MM.1S (cell line): ENCODE data around the gene SNN.

Experiments used
- DNase-seq: peaks from one replicate; pipeline ENCODE4 v3.0.0-alpha.2; 2015
- H2AFZ ChIP-seq: fragments of 300-600 bp; sonication (generic); 2 replicates; pipeline ENCODE4 v1.6.0; 2016; ENCODE audit warnings: antibody characterized with exemption, low read length
- H3F3A ChIP-seq: fragments of 300-600 bp; sonication (generic); 2 replicates; pipeline ENCODE4 v1.6.1; 2016; ENCODE audit warnings: mild to moderate bottlenecking, antibody characterized with exemption, low read length, moderate library complexity, mixed read lengths; ENCODE audit not compliant: insufficient read depth
- H3K27ac ChIP-seq: fragments of 300-600 bp; sonication (generic); 2 replicates; pipeline ENCODE4 v1.5.1; 2016; ENCODE audit warnings: mild to moderate bottlenecking, low read length
- H3K27me3 ChIP-seq: fragments of 300-600 bp; sonication (generic); replicated peaks from 2 replicates; pipeline ENCODE4 v1.6.0; 2016; ENCODE audit warnings: low read length; ENCODE audit not compliant: insufficient read depth
- H3K36me3 ChIP-seq: fragments of 300-600 bp; sonication (generic); replicated peaks from 2 replicates; pipeline ENCODE4 v1.6.1; 2016; ENCODE audit warnings: mild to moderate bottlenecking, low read length, mixed read lengths; ENCODE audit not compliant: insufficient read depth
- H3K4me1 ChIP-seq: fragments of 300-600 bp; sonication (generic); 2 replicates; pipeline ENCODE4 v1.6.1; 2016; ENCODE audit warnings: low read length, mixed read lengths
- H3K4me2 ChIP-seq: fragments of 300-600 bp; sonication (generic); 2 replicates; pipeline ENCODE4 v1.6.0; 2016; ENCODE audit warnings: low read depth, low read length
- H3K4me3 ChIP-seq: fragments of 300-600 bp; sonication (generic); 2 replicates; pipeline ENCODE4 v1.5.1; 2016; ENCODE audit warnings: low read length, mixed read lengths
- H3K79me2 ChIP-seq: fragments of 300-600 bp; sonication (generic); 2 replicates; pipeline ENCODE4 v1.6.1; 2016; ENCODE audit warnings: mixed run types, low read length, mixed read lengths
- H3K9ac ChIP-seq: fragments of 300-600 bp; sonication (generic); 2 replicates; pipeline ENCODE4 v1.6.1; 2016; ENCODE audit warnings: low read length, mixed read lengths
- H3K9me2 ChIP-seq: fragments of 300-600 bp; sonication (generic); replicated peaks from 2 replicates; pipeline ENCODE4 v1.6.1; 2016; ENCODE audit warnings: mild to moderate bottlenecking, low read length, mixed read lengths; ENCODE audit not compliant: insufficient read depth
- H3K9me3 ChIP-seq: fragments of 300-600 bp; sonication (generic); replicated peaks from 2 replicates; pipeline ENCODE4 v1.6.1; 2016; ENCODE audit warnings: mild to moderate bottlenecking, low read length, mixed read lengths; ENCODE audit not compliant: insufficient read depth
- H4K20me1 ChIP-seq: fragments of 300-600 bp; sonication (generic); 2 replicates; pipeline ENCODE4 v1.6.1; 2016; ENCODE audit warnings: mild to moderate bottlenecking, low read length, moderate library complexity, mixed read lengths; ENCODE audit not compliant: insufficient read depth
- CTCF ChIP-seq: fragments of 300-600 bp; sonication (generic); IDR thresholded peaks from 2 replicates; pipeline ENCODE4 v1.5.1; 2016; ENCODE audit warnings: antibody characterized with exemption, low read length, mixed read lengths
- EZH2 ChIP-seq: fragments of 300-600 bp; sonication (generic); optimal IDR thresholded peaks from 2 replicates; pipeline ENCODE3; 2017; ENCODE audit warnings: low read depth, mild to moderate bottlenecking, antibody characterized with exemption, low read length, mixed read lengths
- EZH2phosphoT487 ChIP-seq: fragments of 300-600 bp; sonication (generic); IDR thresholded peaks from 2 replicates; pipeline ENCODE4 v1.6.1; 2018; ENCODE audit warnings: antibody characterized with exemption, low read length

Gene SNN

DNA sequence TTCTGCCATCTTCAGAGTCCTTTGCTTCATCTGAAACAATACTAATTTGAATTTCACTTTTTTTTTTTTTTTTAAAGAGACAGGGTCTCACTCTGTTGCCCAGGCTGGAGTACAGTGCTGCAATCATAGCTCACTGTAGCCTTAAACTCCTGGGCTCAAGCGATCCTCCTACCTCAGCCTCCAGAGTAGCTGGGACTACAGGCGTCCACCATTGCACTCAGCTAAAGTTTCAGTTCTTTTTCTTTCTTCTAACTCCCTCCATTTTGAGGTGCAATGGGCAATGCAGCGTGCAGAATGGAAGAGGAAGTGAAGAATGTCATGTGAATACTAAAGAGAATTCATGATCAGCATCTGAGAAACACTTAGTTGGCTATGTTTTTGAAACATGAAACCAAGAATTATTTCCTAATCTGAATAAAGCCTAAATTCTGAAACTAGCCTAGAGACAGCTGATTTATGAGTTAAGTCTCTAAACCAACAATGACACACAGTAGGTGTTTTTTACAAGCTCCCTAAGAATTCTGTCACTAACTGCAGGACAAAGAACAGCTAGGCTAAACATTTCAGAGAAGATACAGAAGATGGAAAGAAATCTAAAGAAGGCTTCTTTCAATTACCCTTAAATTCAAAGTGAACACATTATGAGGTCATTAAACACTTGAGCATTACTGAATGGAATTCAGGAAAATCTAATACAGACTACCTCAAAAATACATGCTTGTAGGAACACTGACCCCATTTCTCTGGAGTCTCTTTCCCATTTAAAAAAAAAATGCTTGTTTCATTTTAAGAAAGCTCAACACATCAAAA is 21.0 kb downstream of the SNN start:
- H3K4me1 ChIP-seq = peaks cover 57% of the 10 kb centered on the region
- H3K4me2 ChIP-seq = peak overlapping the region; percentile 60
- H3K4me3 ChIP-seq = peak overlapping the region; percentile 63; the same call in 1 of the 2 replicates

DNA sequence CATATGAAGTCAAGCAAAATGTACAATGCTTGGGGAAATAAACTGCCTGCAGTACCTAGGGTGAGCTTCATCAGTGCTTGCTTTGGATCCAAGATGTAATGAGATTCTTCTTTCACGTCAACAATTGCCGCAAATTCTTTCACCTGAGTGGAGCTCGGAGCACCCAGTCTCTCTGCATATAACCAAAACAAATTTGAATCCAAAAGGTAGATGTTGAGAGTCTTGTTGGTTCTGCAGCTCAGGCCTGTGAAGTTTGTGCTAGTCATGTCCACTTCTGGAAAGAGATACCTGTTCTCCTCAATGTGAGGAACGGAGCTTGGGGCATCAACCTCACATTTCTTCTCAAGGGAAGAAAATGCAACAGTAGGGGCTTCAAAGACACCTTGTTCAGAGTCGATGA is 23.0 kb downstream of the SNN start:
- Histone ChIP-seq H3K4me3 (peak overlapping the region; percentile 9; the same call in 1 of the 2 replicates), H3K4me2 (peak overlapping the region; percentile 31), H3K79me2 (peaks cover 95% of the 10 kb centered on the region), H3K36me3 (peaks cover 41% of the 10 kb centered on the region), H3K9me3 (no peaks in the 10 kb centered on the region), H3F3A (peaks cover 98% of the 10 kb centered on the region), H3K27me3 (no peaks in the 10 kb centered on the region), H3K9me2 (no peaks in the 10 kb centered on the region), H2AFZ (no peak overlapping the region), H4K20me1 (no peaks in the 10 kb centered on the region), H3K9ac (peak overlapping the region; percentile 39; the same call in 1 of the 2 replicates), H3K27ac (peak overlapping the region; percentile 92), H3K4me1 (peaks cover 61% of the 10 kb centered on the region)
- no peak for DNase-seq
- TF ChIP-seq EZH2phosphoT487 (no peak), EZH2 (no peak), CTCF (no peak)

More for the DNA sequence above, 21.0 kb downstream of the SNN start:
- Histone ChIP-seq H3F3A (peaks cover 96% of the 10 kb centered on the region), H3K9me2 (no peaks in the 10 kb centered on the region), H2AFZ (no peak overlapping the region), H3K9ac (peak overlapping the region; percentile 72), H3K79me2 (peaks cover 95% of the 10 kb centered on the region), H3K27ac (peak overlapping the region; percentile 92), H3K9me3 (no peaks in the 10 kb centered on the region), H4K20me1 (no peaks in the 10 kb centered on the region), H3K36me3 (peaks cover 31% of the 10 kb centered on the region), H3K27me3 (no peaks in the 10 kb centered on the region)
- no peak for TF ChIP-seq CTCF
- TF ChIP-seq EZH2phosphoT487 = no peak
- TF ChIP-seq EZH2 = no peak
- peak; percentile 90 for DNase-seq

DNA sequence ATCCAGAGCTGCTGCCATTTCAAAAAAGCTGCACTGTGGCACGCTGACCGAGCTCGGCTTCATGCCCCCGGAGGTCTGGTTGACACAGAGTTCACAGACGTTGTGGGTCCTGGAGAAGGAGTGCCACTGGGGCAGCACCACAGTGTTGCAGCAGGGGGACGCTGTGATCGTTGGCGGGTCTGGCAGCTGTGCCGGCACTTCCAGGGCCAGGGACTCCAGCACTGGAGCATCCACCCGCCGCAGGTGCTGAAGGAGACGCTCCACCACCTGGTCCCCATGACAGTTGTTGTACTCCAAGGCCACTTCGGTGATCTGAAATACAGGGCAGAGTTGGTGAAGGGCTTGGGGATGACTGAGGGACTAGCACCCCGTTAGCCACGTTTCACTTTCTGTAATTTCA is 23.5 kb downstream of the SNN start:
- Histone ChIP-seq H4K20me1 (no peaks in the 10 kb centered on the region), H3F3A (peaks cover 98% of the 10 kb centered on the region), H2AFZ (no peak overlapping the region), H3K9me3 (no peaks in the 10 kb centered on the region), H3K9ac (peak overlapping the region; percentile 39; the same call in 1 of the 2 replicates), H3K36me3 (peaks cover 41% of the 10 kb centered on the region), H3K27me3 (no peaks in the 10 kb centered on the region), H3K4me1 (peaks cover 67% of the 10 kb centered on the region), H3K4me2 (peak overlapping the region; percentile 31), H3K27ac (peak overlapping the region; percentile 92; the same call in 1 of the 2 replicates), H3K79me2 (peaks cover 95% of the 10 kb centered on the region), H3K9me2 (no peaks in the 10 kb centered on the region), H3K4me3 (peak overlapping the region; percentile 9; the same call in 1 of the 2 replicates)
- DNase-seq = no peak
- TF ChIP-seq EZH2 (no peak), EZH2phosphoT487 (no peak), CTCF (no peak)
